Measurements from ENCODE around the gene KYNU.
"Not testable (repeated sequence)": the region's sequence is repeated elsewhere in the genome, so short reads cannot be mapped to it uniquely, and the experiment has no call there.

The KYNU gene

DNA sequence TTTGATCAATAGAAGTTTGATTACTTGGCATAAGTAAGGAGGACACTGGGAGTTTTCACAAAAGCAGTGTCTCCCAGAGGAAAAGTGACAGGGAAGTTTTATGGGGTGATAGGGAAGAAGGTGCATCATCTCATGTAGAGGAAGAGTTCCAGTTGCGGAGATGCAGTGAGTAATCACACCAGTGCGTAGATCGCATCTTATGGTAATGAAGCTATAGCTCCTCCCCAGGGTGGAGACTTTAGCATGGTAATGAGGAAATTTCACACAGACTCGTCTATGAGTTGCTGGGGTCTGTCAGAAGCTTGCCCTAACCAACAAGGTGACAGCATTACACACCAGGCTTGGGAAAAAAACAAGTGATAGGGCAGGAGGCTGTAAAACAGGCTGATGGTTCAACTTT is 49.0 kb downstream of the KYNU start:
- DNase-seq = no peak

DNA sequence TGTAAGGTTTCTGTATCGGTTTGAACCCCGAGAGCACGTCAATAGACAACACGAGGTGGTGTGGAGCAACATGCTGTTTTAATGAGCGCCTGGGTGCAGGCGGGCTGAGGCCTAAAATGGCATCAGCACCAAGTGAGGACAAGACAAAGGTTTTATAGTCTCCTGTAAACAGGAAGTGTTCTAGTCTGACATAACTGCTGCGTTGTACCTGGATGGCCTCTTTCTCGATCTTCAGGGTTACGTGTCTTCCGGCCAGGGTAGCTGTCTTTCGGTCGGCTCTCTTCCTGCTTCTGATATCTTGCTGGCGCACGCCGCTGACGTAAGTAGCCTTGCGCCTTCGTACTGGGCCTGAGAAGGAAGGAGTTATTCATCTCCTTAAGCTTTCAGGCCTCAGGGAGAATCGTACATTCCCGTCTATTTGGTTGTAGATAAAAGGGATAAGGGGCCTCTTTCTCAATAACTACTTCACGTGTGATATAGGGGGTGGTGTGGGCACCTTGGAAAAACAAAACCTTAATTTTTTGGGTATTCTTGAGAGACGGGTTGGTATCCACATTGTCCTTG is 53.5 kb downstream of the KYNU start:
- DNase-seq = no peak

DNA sequence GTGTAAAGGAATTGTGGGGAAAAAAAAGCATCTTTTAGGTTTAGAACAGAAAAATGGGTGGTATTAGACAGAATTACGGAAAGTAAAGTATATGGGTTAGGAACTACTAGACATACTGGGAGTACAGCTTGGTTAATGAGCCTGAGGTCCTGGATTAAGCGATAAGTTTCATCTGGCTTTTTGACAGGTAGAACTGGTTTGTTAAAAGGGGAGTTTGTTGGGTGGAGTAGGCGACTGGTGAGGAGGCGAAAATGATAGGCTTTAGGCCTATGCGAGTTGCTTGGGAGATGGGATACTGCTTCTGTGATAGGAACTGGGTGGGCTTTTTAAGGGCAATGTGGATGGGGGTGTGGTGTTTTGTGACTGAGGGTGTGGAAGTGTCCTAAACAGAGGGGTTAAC is 56.5 kb downstream of the KYNU start:
- DNase-seq = no peak

DNA sequence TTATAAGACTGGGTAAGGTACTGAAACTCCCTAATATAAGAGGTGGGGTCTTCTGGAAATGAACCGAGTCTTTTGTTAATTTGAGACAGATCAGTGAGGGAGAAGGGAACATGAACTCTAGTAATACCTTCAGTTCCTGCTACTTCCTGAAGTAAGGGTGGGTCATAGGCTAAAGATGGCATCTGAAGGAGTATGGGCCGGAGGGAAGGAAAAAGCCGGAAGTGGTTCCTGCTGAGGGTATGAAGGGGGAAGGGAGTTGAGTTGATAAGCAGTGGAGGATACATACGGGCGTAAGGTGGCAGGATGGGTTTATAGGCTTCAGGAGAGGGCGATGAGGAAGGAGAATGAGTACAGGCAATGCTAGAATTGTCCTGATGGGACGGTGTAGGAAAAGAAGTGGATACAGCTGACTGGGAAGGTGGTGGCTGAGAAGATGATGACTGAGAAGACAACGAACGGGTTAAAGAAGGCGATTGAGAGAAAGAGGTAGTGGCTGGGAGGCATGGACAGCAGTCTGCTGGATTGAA is 58.2 kb downstream of the KYNU start:
- DNase-seq = no peak

DNA sequence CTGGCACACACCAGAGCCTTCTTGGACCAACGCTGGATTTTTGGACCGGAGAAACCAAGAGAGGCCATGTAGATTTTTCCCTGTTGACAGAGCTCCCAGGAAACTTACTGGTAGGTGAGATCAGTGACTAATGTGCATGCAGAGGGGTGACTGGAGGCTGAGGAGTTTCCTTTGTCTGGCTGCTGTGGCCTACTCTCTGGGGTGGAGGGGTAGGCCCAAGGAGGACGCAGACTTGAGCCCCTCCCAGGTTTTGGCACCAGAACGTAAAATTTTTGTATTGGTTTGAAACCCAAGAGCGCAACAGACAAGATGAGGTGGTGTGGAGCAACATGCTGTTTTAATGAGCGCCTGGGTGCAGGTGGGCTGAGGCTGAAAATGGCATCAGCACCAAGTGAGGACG is 59.2 kb downstream of the KYNU start:
- DNase-seq = no peak

DNA sequence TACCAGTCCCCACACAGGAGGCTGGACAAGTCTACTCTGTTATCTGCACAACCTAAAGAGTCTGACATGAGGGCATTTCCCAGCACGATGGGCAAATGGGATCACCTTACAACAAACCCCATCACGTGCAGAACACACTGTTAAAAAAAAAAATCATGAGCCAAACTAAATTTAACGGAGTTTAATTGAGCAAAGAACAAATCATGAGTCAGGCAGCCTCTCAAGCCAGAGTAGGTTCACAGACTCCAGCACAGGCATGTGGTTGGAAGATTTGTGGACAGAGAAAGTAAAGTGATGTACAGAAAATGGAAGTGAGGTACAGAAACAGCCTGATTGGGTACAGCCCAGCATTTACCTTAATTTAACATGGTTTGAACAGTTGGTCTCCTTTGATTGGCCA is 59.9 kb downstream of the KYNU start:
- no peak for DNase-seq

DNA sequence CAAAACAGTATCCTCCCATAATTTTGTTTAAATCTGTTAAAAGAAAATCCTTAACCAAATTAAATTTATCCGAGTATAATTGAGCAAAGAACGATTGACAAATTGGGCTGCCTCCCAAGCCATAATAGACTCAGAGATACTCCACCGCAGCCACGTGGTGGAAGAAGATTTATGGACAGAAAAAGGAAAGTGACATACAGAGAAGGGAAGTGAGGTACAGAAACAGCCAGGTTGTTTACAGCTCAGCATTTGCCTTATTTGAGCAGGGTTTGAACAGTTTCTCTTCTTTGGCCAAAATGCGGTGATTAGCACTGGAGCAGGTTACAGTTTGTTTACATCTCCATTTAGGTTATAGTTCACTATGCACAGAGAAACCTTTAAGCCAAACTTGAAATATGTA is 60.8 kb downstream of the KYNU start:
- no peak for DNase-seq

DNA sequence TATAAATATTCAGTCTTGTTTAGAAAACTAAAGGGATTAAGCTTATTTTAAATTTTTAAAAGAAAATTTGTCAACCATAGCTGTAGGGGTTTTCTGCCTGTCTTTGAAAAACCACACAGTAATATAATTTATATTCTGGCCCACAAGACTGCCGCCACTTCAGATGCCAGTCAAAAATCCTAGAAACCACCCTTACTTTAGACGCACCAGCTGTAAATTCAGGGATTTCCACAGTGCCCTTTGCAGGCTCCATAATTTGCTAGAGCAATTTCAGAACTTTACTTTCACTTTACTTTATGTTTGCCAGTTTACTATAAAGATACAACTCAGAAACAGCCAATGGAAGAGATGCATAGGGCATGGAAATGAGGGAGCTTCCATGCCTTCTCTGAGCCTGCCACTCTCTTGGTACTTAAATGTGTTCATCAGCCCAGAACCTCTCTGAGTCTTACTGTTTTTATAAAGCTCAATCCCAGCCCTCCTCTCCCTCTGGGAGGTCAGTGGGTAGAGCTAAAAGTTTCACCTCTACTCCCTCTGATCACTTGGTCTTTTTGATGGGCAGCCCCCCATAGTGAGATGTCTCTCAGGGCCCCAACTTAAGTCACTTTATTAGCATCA is 63.3 kb downstream of the KYNU start:
- DNase-seq = no peak

DNA sequence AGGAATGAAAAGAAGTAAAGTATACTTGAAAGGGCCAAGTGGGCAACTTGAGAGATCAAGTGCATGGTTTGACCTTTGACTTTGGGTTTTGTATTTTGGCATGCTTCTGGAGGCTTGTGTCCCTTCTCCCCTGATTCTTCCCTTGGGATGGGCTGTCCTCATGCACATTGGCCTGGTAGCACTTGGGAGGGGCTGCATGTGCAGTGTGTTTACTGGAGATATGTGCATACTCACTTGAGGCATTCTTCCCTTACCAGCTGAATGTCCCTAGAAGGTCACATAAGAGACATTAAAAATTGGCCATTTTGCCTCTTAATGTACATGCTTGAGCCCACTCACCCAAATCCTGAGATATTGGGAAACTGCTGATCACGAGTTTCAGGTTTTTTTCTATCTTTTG is 65.2 kb downstream of the KYNU start:
- DNase-seq = no peak

DNA sequence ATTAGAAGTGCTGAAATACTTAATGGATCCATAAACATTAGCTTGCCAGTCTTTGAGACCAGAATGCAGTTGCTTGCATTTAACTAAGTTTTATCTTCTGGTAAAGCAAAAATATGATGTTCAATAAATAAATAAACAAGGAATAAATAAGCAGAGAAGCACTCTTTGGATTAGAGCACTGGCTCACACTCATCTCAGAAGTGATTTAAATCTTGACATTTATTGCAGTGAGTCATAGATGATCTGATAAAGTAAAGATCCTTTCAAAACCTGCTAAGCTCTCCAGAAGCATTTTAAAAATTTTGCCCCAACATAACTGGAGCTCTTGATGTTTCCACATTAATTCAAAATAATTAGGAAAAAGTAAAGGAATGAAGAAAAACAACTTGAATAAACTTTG is 66.8 kb downstream of the KYNU start:
- DNase-seq = no peak

DNA sequence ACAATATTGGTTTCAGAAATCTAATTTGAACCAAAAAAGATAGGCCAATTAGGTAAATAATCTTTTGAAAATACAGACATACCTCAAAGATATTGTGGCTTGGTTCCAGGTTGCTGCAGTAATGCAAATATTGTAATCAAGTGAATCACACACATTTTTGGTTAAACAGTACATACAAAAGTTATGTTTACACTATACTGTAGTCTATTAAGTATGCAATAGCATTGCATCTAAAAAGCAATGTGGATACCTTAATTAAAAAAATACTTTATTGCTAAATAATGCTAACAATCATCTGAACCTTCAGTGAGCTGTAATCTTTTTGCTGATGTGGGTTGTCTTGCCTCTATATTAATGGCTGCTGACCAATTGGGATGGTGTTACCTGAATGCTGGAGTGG is 67.3 kb downstream of the KYNU start:
- no peak for DNase-seq

DNA sequence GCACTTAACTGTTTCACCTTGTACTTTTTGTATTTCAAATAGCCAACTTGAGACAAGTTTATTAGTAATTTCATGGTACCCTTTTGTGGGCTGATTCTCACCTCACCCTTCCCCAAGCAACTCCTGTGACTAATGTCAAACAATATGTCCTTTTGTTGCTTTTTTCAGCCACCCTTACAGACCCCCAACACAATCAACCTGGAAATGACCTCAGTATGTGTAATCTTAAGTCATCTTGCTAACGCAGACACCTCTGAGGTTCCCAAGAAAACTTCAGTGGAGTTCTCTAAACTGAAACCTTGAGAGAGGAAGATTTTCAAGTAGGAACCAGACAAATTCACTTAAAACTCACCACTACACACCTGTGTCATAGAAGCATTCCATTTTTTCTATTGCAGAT is 69.5 kb downstream of the KYNU start:
- no peak for DNase-seq

DNA sequence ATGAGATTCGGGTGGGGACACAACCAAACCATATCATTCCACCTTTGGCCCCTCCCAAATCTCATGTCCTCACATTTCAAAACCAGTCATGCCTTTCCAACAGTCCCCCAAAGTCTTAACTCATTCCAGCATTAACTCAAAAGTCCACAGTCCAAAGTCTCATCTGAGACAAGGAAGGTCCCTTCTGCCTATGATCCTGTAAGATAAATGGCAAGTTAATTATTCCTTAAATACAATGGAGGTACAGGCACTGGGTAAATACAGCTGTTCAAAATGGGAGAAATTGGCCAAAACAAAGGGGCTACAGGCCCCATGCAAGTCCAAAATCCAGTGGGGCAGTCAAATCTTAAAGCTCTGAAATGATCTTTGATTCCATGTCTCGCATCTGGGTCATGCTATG is 71.3 kb downstream of the KYNU start:
- not testable (repeated sequence) for DNase-seq

DNA sequence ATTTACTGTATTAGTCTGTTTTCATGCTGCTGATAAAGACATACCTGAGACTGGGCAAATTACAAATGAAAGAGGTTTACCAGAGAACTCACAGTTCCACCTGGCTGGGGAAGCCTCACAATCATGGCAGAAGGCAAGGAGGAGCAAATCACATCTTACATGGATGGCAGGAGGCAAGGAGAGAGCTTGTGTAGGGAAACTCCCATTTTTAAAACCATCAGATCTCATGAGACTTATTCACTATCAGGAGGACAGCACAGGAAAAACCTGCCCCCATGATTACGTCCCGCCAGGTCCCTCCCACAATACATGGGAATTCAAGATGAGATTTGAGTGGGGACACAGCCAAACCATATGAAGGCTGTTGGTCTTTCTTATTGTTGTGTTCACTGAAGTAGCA is 72.9 kb downstream of the KYNU start:
- DNase-seq = not testable (repeated sequence)

DNA sequence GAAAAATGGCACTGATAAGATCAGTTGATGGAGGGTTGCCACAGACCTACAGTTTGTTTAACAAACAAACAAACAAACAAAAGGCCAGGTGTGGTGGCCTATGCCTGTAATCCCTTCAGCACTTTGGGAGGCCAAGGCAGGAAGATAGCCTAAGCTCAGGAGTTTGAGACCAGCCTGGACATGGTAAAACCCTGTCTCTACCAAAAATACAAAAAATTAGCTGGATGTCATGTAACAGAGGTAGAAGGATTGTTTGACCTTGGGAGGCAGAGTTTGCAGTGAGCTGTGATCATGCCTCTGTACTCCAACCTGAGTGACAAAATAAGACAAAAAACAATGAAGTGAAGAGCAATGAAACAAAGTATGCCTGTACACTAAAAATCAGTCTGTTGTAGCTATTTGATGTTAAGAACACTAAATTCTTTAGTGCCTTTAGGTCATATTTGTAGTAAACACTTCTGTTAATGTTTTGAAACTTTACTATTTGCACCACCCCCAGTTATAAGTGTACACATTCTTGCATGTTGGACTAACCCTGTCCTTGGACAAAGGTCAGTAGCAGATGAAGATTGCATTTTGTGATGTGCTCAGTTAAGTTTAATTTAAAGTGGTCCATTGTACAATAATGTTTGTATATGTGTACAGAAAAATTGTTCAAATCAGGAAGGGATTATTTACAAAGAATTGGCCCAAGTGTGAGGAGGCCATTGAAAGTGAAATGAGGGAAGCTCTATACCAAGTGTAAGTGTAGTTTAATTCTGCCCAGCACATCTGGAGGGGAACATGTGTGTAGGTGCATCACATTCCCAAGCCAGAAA is 73.9 kb downstream of the KYNU start:
- DNase-seq = no peak

DNA sequence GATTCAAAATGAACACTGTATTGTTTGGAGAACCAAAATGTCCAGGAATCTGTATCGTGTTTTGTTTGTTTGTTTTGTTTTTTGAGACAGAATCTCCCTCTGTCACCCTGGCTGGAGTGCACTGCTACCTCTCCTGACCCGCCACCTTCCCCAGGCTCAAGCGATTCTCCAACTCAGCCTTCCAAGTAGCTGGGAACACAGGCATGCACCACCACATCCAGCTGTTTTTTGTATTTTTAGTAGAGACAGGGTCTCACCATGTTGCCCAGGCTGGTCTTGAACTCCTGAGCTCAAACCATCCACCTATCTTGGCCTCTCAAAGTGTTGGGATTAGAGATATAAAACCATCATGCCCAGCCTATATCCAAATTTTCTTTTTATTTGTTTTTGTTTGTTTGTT is 74.6 kb downstream of the KYNU start:
- no peak for DNase-seq

DNA sequence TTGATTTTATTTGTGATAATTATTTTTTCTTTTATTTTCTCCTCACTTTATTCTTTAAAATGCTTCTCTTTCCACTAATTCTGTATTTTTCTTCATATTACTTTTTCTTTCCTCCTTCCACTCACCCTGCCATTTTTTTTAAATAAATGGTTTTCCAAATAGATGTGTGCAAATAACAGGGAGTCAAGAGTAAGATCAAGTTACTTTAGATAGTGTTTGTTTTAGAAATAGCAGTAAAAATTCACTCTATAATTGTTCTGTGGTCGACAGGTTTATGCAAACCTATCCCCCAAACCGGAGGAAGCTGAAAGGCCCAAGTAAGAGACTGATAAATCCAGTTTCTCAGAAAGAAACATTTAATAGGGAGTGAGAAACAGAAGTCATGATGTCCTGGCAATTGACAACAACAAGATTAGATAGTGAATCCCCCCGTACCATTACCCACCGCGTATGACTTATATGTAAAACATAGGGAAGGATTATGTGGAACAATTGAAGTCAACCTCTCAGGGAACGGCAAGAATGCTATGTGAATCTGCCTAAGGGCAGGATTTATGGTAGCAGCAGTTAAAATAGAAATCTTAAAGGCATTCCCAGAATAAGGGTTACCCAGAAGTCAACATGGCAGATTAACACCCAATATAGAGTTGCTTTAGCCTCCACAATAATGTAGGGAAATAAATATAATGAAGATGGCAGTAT is 75.5 kb downstream of the KYNU start:
- no peak for DNase-seq

DNA sequence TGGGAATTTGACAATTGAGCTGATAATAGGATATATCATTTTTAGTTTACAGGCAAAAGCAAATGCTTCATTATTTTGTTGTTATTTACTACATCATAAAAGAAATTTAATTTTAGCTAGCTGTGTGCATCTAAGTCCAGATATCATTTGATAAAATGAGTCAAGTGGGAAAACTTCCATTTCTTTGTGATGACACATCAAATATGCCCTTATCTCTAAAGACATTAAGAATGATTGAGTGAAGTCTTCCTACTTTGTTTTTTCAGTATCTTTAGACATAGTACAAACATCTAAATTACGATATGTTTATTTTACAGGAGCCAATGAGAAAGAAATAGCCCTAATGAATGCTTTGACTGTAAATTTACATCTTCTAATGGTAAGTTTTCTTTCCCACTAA is 77.0 kb downstream of the KYNU start:
- no peak for DNase-seq

DNA sequence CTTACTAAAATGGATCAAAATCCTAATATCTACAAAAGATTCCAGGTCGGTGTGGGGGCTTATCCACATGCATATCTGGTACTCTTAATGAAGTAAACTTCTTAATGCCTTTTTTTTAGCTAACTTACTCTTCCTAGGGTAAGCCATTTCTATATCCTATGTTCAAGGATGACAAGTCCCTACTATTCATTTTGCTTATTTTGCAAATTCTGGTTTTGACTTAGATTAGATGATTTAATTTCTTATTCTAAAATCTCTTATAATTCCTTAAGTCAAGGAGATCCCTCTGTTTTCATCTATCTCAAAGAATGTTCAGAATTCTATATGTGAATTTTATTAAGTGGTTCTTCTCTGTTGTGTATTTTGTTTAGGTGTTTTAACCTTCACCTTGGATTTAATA is 79.7 kb downstream of the KYNU start:
- no peak for DNase-seq

DNA sequence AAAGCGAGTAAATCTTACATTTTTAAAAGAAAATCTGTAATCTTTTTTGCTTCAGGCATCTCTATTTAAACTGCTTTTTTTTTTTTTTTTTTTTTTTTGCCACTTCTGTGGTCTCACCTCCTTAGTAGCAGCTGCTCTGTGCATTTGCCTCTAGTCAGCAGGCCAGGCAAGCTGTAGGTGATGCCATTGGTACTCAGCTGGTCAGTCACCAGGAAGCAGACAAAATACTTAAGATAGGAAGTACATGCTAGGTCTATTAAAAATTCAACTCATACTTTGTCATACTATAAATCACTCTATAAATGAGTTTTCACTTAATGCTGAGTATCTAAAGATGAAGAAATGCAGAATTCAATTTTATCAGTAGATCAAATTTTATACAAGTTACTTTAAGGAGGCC is 83.7 kb downstream of the KYNU start:
- DNase-seq = no peak

DNA sequence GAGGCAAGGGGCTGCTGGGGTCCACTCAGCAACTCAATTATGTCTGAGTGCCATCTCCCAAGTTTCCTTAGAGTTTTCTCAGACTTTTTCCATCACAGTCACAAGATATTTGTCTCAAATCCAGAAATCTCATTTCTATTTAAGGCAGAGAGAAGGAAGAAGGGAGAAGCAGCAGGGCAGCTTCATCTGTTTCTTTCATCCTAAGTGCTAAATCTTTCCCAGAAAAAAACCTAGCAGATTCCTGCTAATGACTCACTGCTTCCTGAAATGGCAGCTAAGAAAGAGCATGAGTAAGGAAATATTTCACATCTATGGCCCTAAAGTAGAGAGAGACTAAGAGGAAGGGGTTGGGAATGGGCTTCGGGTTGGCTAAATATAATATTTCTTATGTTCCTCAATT is 88.0 kb downstream of the KYNU start:
- DNase-seq = no peak

DNA sequence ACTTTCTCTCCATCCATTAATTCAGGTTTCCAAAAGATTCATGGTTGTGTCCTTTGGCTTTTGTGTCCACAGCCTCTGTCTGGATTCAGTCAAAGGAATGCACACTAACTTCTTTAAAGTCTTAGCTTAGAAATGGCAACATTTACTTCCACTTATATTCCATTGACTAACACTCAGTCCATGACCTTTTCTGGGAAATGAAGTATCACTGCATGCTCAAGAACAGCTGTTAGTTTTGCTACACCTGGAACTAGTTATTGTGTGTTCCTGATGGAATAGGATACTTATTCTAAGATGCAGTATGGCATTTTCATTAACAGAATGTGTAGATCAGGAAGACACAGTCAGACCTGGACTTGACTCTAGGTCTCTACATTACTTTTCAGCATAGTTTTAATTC is 88.8 kb downstream of the KYNU start:
- no peak for DNase-seq

DNA sequence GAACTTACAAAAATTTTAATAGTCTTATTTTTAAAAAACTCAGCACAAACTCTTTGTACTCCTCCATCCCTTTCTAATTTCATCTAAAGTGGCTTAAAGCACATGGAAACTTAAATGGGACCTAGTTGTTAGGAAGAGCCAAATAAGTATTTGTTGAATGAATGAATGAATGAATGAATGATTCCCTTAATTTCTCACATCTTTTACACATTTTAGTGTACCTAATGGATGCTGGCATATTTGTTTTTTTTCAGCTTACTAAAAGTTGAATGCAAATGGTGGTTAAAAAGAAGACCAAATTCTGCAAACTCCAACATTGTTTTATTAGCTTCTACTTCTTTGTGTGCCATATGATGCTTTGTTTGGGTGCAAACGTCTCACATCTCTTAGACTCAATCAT is 89.6 kb downstream of the KYNU start:
- DNase-seq = no peak

Data from activated CD4-positive, alpha-beta T cell treated with anti-CD3 and anti-CD28 coated beads, Interleukin-2, amount 50 U/mL, for 1 hour (primary cell).